ENCODE measurements around the gene DNAH17. TPM values are rescaled to one million over a fixed set of nuclear protein-coding genes. Genes with fewer than 3 reads are reported as not detected.

DNAH17 gene
- total RNA-seq, 1 donor from 2014 or later, result 2.0 TPM

- Histone ChIP-seq H3K27ac (no peak overlapping the region), H3K27me3 (no peaks in the 10 kb centered on the region), H3K4me1 (no peaks in the 10 kb centered on the region), H3K36me3 (no peaks in the 10 kb centered on the region), H3K9me3 (no peaks in the 10 kb centered on the region), H3K4me3 (no peak overlapping the region)
- intact Hi-C loops (cut with DNase I), result no loop called here
- no peak for TF ChIP-seq POLR2A (IDR thresholded peaks at IDR 0.05)
- no peak for TF ChIP-seq POLR2AphosphoS5 (IDR thresholded peaks at IDR 0.05; ENCODE audit: insufficient read depth in 1 of 2, low read depth in 1 of 2)
- no peak for TF ChIP-seq CTCF (IDR thresholded peaks at IDR 0.05)
- DNase-seq (ENCODE audit: extremely low spot score in 2 of 2), result no peak
Observed at GRCh38 chr17:78433013-78433727, 144.0 kb downstream of the DNAH17 start.

DNA sequence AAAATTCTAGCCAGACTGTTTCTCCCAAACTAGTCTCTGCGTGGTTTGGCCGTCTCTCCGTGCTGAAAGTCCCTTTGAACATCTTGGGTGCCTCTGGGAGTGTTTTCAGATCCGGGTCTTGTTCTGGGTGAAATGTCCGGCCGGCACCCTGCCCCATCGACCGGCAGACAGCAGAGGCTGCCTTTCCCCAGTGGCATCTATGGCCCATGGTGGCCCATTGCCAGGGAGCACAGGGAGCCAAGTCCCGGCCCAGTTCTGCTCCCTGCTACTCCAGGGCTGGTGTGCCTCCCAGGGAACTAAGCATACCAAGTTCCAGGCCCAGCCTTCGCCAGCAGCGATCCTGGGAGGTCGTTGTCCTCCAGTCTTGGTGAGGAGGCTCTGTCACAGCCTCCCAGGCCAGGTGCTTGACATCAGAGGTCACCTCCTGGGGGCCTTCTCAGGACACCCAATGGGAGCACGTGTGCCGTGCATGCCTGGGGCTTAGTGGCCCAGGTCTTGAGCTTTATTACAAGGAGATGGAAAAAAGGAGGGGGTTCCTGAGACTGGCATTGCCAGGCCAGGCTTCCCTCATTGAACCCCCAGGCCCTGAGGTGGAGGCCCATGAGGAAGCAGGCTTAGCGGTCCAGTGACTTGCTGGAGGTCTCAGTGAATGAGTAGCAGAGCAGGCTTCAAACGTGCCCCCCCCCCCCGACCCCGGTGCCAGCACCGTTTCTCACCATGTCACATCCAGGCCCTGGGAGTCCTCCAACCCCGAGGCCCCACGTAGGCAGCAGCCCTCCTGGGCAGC lies 144.8 kb downstream of the DNAH17 start:
- no peaks in the 10 kb centered on the region for H3K4me1 ChIP-seq
- no peak for TF ChIP-seq POLR2A (IDR thresholded peaks at IDR 0.05)
- TF ChIP-seq POLR2AphosphoS5 (IDR thresholded peaks at IDR 0.05; ENCODE audit: insufficient read depth in 1 of 2, low read depth in 1 of 2), result no peak
- no peak for TF ChIP-seq CTCF (IDR thresholded peaks at IDR 0.05)

DNA sequence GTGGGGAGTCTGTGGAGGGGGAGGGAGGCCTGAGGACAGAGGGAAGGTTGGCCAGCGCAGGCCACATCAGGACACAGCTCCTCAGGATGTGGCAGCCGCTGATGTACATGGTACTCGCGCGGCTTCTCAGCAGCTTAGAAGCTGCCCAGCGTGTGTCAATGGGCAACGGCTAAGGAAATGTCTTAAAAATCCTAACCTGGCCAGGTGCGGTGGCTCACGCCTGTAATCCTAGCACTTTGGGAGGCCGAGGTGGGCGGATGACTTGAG lies 145.6 kb downstream of the DNAH17 start:
- H3K9me3 ChIP-seq, result no peaks in the 10 kb centered on the region
- H3K27me3 ChIP-seq, result no peaks in the 10 kb centered on the region
- H3K4me1 ChIP-seq, result no peaks in the 10 kb centered on the region
- no peak overlapping the region for H3K4me3 ChIP-seq
- intact Hi-C loops (cut with DNase I), result no loop called here
- H3K27ac ChIP-seq, result no peak overlapping the region
- DNase-seq (ENCODE audit: extremely low spot score in 2 of 2), result no peak
- no peaks in the 10 kb centered on the region for H3K36me3 ChIP-seq
- no peak for TF ChIP-seq POLR2AphosphoS5 (IDR thresholded peaks at IDR 0.05; ENCODE audit: insufficient read depth in 1 of 2, low read depth in 1 of 2)
- no peak for TF ChIP-seq POLR2A (IDR thresholded peaks at IDR 0.05)
- TF ChIP-seq CTCF (IDR thresholded peaks at IDR 0.05), result no peak

More for the DNA sequence above, 144.8 kb downstream of the DNAH17 start:
- Histone ChIP-seq H3K9me3 (no peaks in the 10 kb centered on the region), H3K36me3 (no peaks in the 10 kb centered on the region), H3K4me3 (no peak overlapping the region), H3K27me3 (no peaks in the 10 kb centered on the region), H3K27ac (no peak overlapping the region)
- intact Hi-C loops (cut with DNase I), result no loop called here
- DNase-seq (ENCODE audit: extremely low spot score in 2 of 2), result no peak

- Histone ChIP-seq H3K27ac (no peak overlapping the region), H3K4me3 (no peak overlapping the region), H3K36me3 (peaks cover 0 to 2% of the 10 kb centered on the region in 2 donors), H3K27me3 (no peaks in the 10 kb centered on the region), H3K4me1 (no peaks in the 10 kb centered on the region), H3K9me3 (no peaks in the 10 kb centered on the region)
- TF ChIP-seq POLR2AphosphoS5 (IDR thresholded peaks at IDR 0.05; ENCODE audit: insufficient read depth in 1 of 2, low read depth in 1 of 2) (no peak), CTCF (IDR thresholded peaks at IDR 0.05) (no peak), POLR2A (IDR thresholded peaks at IDR 0.05) (no peak)
- intact Hi-C loops (cut with DNase I), result no loop called here
- no peak for DNase-seq (ENCODE audit: extremely low spot score in 2 of 2)
Observed at GRCh38 chr17:78430892-78431691, 146.1 kb downstream of the DNAH17 start.

All from vagina (tissue), 2 donors.